GM12872 (cell line): ENCODE results near the gene DAZAP1.

Experiments used
- CTCF ChIP-seq: IDR thresholded peaks from 3 replicates; pipeline ENCODE4 v1.5.1; 2011; ENCODE audit warnings: low read depth, mild to moderate bottlenecking, low read length, moderate library complexity; ENCODE audit not compliant: insufficient read depth

DAZAP1 gene

GRCh38 chr19:1481893-1482360 is 74.5 kb downstream of the DAZAP1 start:
- no peak for TF ChIP-seq CTCF

DNA sequence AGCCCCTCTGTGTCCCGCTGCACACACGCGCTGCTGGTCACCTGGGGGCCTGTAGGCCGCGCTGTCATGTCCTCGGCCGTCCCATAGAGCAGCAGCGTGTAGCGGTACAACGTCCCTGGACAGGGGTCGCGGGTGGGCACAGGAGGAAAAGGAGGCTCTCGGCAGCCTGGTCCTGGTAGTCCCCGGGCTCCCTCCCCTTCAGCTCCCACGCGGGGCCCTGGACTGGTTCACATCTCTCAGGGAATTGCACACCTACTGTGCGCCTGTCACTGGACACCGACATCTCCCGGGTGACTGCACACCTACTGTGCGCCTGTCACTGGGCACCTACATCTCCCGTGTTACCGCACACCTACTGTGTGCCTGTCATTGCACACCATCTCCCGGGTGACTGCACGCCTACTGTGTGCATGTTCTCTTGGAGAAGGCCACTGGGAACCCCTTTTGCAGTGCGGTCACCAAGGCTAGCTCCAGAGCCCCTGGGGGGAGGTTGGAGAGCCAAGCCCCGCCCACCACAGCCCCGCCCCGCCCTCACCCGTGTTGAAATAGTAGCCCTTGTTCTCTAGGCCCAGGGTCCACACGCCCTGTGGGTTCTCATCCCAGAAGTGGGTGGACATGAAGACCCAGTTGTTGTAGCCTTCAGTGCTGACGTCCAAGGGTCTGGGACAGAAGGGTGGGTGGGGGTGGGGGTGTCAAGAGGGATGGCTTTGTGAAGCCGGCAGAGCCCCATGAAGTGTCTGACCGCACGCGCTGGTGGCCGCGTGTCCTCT is 75.2 kb downstream of the DAZAP1 start:
- no peak for TF ChIP-seq CTCF

- no peak for TF ChIP-seq CTCF
These were observed 76.0 kb downstream of the DAZAP1 start for GRCh38 chr19:1483131-1483978.

DNA sequence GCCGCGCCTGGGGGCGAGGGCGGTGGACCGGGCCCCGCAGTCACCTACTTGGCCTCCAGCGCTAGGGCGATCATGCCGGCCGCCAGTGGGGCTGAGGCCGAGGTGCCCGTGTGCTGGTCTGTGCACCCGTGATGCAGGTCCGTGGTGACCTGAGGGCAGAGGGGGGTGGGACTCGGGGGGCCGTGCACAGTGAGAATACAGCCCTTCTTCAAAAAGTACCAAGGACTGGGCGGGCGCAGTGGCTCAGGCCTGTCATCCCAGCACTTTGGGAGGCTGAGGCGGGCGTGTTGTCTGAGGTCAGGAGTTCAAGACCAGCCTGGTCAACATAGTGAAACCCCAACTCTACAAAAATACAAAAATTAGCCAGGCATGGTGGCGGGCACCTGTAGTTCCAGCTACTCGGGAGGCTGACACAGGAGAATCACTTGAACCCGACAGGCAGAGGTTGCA is 76.6 kb downstream of the DAZAP1 start:
- no peak for TF ChIP-seq CTCF
